Nephron progenitor cell (in vitro differentiated cells): ENCODE results near the gene TAAR1.
"Not testable (repeated sequence)": the region's sequence is repeated elsewhere in the genome, so short reads cannot be mapped to it uniquely, and the experiment has no call there.

Experiments used
- DNase-seq: peaks from one replicate; pipeline ENCODE4 v3.0.0; 2021
- H3K27ac Mint-ChIP-seq: 2 replicates; pipeline ENCODE4 v1.8.0; 2021; ENCODE audit warnings: mild to moderate bottlenecking, moderate library complexity, mixed read lengths
- H3K27me3 Mint-ChIP-seq: 2 replicates; pipeline ENCODE4 v1.8.0; 2021; ENCODE audit warnings: mild to moderate bottlenecking, low read depth, mixed read lengths; ENCODE audit not compliant: poor library complexity
- H3K36me3 Mint-ChIP-seq: 2 replicates; pipeline ENCODE4 v1.8.0; 2021; ENCODE audit warnings: low read depth, mixed read lengths
- H3K4me1 Mint-ChIP-seq: 2 replicates; pipeline ENCODE4 v1.8.0; 2021; ENCODE audit warnings: mixed read lengths
- H3K4me3 Mint-ChIP-seq: 2 replicates; pipeline ENCODE4 v1.8.0; 2021; ENCODE audit warnings: mild to moderate bottlenecking, moderate library complexity, mixed read lengths
- H3K9me3 Mint-ChIP-seq: 2 replicates; pipeline ENCODE4 v1.8.0; 2021; ENCODE audit warnings: mild to moderate bottlenecking, moderate library complexity, mixed read lengths
- CTCF ChIP-seq: fragments of 200-600 bp; sonication (generic); IDR thresholded peaks from 2 replicates; pipeline ENCODE4 v1.5.0; 2021; ENCODE audit warnings: antibody characterized with exemption

TAAR1 gene, protein sequence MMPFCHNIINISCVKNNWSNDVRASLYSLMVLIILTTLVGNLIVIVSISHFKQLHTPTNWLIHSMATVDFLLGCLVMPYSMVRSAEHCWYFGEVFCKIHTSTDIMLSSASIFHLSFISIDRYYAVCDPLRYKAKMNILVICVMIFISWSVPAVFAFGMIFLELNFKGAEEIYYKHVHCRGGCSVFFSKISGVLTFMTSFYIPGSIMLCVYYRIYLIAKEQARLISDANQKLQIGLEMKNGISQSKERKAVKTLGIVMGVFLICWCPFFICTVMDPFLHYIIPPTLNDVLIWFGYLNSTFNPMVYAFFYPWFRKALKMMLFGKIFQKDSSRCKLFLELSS

DNA sequence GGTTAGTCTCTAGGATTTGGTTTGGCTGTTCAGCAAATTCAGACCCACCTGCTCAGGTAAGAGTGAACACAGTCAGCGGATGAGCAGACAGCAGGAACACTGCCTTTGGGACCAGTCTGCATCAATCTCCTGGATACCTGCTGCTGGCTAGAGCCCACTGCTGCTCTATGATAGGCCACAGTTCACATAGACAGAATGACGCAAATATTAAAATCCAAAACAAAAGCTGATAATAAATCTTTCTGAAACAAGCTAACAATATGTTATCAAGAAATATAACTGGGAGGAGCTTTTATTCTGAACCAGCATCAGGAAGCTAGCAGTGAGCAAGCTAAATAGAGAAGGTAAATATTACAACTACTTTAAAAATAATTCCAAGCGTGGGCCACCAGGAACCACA, at the start of gene TAAR1:
TAAR1 (minus strand) TSS at position 101 of the 400 bp plus-strand sequence. CDS start 13,179 bp downstream, outside the sequence.
- Mint-ChIP-seq H3K4me1 (no peaks in the 10 kb centered on the region), H3K36me3 (no peaks in the 10 kb centered on the region), H3K9me3 (no peaks in the 10 kb centered on the region), H3K4me3 (no peak within 1 kb of the TSS), H3K27ac (no peak within 1 kb of the TSS), H3K27me3 (no peaks in the 10 kb centered on the region)
- DNase-seq, result no peak
- no peak for TF ChIP-seq CTCF

- no peaks in the 10 kb centered on the region for H3K36me3 Mint-ChIP-seq
Measured at GRCh38 chr6:132708771-132709170, 49.8 kb upstream of the TAAR1 start.

DNA sequence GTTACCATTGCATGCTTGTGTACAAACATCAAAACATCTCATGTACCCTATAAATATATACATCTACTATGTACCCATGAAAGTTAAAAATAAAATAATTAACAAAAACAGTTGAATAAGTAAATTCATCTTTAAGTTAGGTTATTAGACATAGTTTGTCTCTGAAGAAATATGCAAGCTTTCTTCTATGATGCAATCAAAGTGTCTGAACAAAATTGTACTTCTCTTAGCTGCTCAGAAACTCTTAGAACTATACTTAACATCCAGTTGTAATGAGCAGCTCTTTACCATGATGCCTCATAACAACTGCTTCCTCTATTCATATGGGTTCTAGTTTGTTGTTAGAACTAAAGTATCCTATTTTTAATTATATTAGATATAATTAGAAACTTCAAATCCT, 49.0 kb upstream of the TAAR1 start:
- TF ChIP-seq CTCF, result no peak
- peaks cover 22% of the 10 kb centered on the region for H3K9me3 Mint-ChIP-seq
- H3K27ac Mint-ChIP-seq, result no peak overlapping the region
- H3K36me3 Mint-ChIP-seq, result no peaks in the 10 kb centered on the region
- no peak overlapping the region for H3K4me3 Mint-ChIP-seq
- H3K27me3 Mint-ChIP-seq, result peaks cover 4% of the 10 kb centered on the region
- H3K4me1 Mint-ChIP-seq, result no peaks in the 10 kb centered on the region
- no peak for DNase-seq

More at GRCh38 chr6:132708771-132709170, 49.8 kb upstream of the TAAR1 start:
- no peak for TF ChIP-seq CTCF
- peaks cover 18% of the 10 kb centered on the region for H3K9me3 Mint-ChIP-seq
- no peak for DNase-seq
- H3K4me3 Mint-ChIP-seq, result no peak overlapping the region
- no peak overlapping the region for H3K27ac Mint-ChIP-seq
- no peaks in the 10 kb centered on the region for H3K4me1 Mint-ChIP-seq
- H3K27me3 Mint-ChIP-seq, result peaks cover 4% of the 10 kb centered on the region

DNA sequence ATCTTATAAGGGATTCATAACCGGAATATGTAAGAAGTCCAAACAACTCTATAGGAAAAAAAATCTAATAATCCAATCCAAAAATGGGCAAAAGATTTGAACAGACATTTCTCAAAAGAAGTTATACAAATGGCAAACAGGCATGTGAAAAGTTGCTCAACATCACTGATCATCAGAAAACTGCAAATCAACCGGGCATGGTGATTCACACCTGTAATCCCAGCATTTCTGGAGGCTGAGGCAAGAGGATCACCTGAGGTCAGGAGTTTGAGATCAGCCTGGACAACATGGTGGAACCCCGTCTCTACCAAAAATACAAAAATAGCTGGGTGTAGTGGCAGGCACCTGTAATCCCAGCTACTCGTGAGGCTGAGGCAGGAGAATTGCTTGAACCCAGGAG, 47.8 kb upstream of the TAAR1 start:
- DNase-seq, H3K4me3 Mint-ChIP-seq, H3K36me3 Mint-ChIP-seq, H3K27ac Mint-ChIP-seq, H3K27me3 Mint-ChIP-seq, H3K4me1 Mint-ChIP-seq: not testable (repeated sequence)
- peaks cover 22% of the 10 kb centered on the region for H3K9me3 Mint-ChIP-seq

GRCh38 chr6:132703936-132704335, 45.0 kb upstream of the TAAR1 start:
- TF ChIP-seq CTCF, result no peak
- Mint-ChIP-seq H3K27me3 (peaks cover 9% of the 10 kb centered on the region), H3K4me1 (no peaks in the 10 kb centered on the region), H3K36me3 (no peaks in the 10 kb centered on the region), H3K9me3 (peaks cover 22% of the 10 kb centered on the region), H3K4me3 (no peak overlapping the region), H3K27ac (no peak overlapping the region)
- no peak for DNase-seq

- Mint-ChIP-seq H3K27me3 (peaks cover 4% of the 10 kb centered on the region), H3K9me3 (peaks cover 22% of the 10 kb centered on the region), H3K4me3 (no peak overlapping the region), H3K36me3 (peaks cover 10% of the 10 kb centered on the region), H3K27ac (no peak overlapping the region), H3K4me1 (no peaks in the 10 kb centered on the region)
- no peak for TF ChIP-seq CTCF
- DNase-seq, result no peak
Measured at GRCh38 chr6:132698608-132699007, 39.6 kb upstream of the TAAR1 start.
